PC-3 (cell line): Measurements from ENCODE around the gene ERI3.

Experiments
- EZH2 ChIP-seq: fragments of 300-600 bp; sonication (generic); IDR thresholded peaks from one replicate; pipeline ENCODE4 v1.6.1; 2017; ENCODE audit warnings: antibody characterized with exemption, mild to moderate bottlenecking, low read length; ENCODE audit not compliant: unreplicated experiment
- EZH2phosphoT487 ChIP-seq: fragments of 300-600 bp; sonication (generic); IDR thresholded peaks from 2 replicates; pipeline ENCODE4 v1.6.1; 2018; ENCODE audit warnings: mild to moderate bottlenecking, antibody characterized with exemption, low read length, borderline replicate concordance
- TF ChIP-seq, protein P1 (sequence below): fragments of 300-600 bp; sonication (generic); conservative IDR thresholded peaks from 2 replicates; pipeline ENCODE4 v1.5.1; 2017; ENCODE audit warnings: antibody characterized with exemption, low read depth, mild to moderate bottlenecking, low read length

DNA sequence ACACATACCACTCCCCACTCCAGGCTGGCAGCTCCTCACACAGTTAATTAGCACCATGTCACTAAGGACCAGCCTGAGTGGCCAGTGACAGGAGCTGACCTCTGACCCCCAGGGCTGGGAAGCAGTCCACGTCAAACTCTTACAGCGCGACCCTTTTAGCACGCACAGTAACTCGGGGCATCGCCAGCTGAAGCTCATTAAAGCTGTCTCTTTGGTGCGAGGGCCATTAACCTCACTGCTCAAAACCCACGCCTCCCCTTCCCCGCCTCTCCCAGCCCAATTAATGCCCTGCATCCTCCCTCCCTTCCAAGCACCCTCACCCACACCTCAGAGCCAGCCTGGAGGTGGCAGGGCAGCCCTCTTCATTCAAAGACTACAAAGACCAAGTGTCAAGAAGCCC, 110.1 kb downstream of the ERI3 start:
- TF ChIP-seq, protein P1, sequence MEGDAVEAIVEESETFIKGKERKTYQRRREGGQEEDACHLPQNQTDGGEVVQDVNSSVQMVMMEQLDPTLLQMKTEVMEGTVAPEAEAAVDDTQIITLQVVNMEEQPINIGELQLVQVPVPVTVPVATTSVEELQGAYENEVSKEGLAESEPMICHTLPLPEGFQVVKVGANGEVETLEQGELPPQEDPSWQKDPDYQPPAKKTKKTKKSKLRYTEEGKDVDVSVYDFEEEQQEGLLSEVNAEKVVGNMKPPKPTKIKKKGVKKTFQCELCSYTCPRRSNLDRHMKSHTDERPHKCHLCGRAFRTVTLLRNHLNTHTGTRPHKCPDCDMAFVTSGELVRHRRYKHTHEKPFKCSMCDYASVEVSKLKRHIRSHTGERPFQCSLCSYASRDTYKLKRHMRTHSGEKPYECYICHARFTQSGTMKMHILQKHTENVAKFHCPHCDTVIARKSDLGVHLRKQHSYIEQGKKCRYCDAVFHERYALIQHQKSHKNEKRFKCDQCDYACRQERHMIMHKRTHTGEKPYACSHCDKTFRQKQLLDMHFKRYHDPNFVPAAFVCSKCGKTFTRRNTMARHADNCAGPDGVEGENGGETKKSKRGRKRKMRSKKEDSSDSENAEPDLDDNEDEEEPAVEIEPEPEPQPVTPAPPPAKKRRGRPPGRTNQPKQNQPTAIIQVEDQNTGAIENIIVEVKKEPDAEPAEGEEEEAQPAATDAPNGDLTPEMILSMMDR: no peak
- TF ChIP-seq EZH2 (no peak), EZH2phosphoT487 (no peak)
